Ovary (tissue), 3 donors: ENCODE data around the gene XRCC6.
"Not testable (repeated sequence)": the region's sequence is repeated elsewhere in the genome, so short reads cannot be mapped to it uniquely, and the experiment has no call there.

Experiments
- POLR2A ChIP-seq: fragments of 450-650 bp; IDR thresholded peaks from one replicate; pipeline ENCODE4 v1.6.1; 2017; ENCODE audit warnings: antibody characterized with exemption, mild to moderate bottlenecking, moderate library complexity
- TF ChIP-seq, protein P1 (sequence below), 3 donors: fragments of 450-650 bp in 2 of 3; fragments of 200-600 bp in 1 of 3; IDR thresholded peaks; one replicate each; pipeline versions ENCODE4 v1.5.1 to v1.8.0; 2016 to 2022; ENCODE audit warnings: antibody characterized with exemption in 3 of 3, mild to moderate bottlenecking in 1 of 3
- donor health status: DM: no; HTN: no; CAD: no.

DNA sequence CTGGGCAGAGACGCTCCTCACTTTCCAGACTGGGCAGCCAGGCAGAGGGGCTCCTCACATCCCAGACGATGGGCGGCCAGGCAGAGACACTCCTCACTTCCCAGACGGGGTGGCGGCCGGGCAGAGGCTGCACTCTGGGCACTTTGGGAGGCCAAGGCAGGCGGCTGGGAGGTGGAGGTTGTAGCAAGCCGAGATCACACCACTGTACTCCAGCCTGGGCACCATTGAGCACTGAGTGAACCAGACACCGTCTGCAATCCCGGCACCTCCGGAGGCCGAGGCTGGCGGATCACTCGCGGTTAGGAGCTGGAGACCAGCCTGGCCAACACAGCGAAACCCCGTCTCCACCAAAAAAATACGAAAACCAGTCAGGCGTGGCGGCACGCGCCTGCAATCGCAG is 10.5 kb downstream of the XRCC6 start:
- TF ChIP-seq POLR2A = not testable (repeated sequence)
- TF ChIP-seq, protein P1, sequence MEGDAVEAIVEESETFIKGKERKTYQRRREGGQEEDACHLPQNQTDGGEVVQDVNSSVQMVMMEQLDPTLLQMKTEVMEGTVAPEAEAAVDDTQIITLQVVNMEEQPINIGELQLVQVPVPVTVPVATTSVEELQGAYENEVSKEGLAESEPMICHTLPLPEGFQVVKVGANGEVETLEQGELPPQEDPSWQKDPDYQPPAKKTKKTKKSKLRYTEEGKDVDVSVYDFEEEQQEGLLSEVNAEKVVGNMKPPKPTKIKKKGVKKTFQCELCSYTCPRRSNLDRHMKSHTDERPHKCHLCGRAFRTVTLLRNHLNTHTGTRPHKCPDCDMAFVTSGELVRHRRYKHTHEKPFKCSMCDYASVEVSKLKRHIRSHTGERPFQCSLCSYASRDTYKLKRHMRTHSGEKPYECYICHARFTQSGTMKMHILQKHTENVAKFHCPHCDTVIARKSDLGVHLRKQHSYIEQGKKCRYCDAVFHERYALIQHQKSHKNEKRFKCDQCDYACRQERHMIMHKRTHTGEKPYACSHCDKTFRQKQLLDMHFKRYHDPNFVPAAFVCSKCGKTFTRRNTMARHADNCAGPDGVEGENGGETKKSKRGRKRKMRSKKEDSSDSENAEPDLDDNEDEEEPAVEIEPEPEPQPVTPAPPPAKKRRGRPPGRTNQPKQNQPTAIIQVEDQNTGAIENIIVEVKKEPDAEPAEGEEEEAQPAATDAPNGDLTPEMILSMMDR (IDR thresholded peaks at IDR 0.05) = not testable (repeated sequence)
